Astrocyte (in vitro differentiated cells and primary cell): ENCODE results near the gene GNPDA1. TPM values are rescaled to one million over a fixed set of nuclear protein-coding genes. Genes with fewer than 3 reads are reported as not detected.

Experiments
- DNase-seq: peaks from one replicate; pipeline ENCODE4 v3.0.0-alpha.2; 2010; ENCODE audit warnings: low read depth
- FAIRE-seq: peaks from 2 replicates; lab custom pipeline; 2011; peaks lifted over from hg19 to GRCh38; lab: Jason Lieb, UNC
- H2AFZ ChIP-seq: 2 replicates; pipeline ENCODE4 v1.6.0; 2012; ENCODE audit warnings: low read depth, low read length, inconsistent platforms
- H3K27ac ChIP-seq: 2 replicates; pipeline ENCODE4 v1.5.1; 2011; ENCODE audit warnings: low read depth, low read length, inconsistent platforms
- H3K27me3 ChIP-seq: 2 replicates; pipeline ENCODE4 v1.6.0; 2011; ENCODE audit warnings: low read length, inconsistent platforms; ENCODE audit not compliant: insufficient read depth
- H3K36me3 ChIP-seq: 2 replicates; pipeline ENCODE4 v1.5.1; 2011; ENCODE audit warnings: low read length, inconsistent platforms; ENCODE audit not compliant: insufficient read depth
- H3K4me1 ChIP-seq: 2 replicates; pipeline ENCODE4 v1.5.1; 2011; ENCODE audit warnings: low read length, inconsistent platforms; ENCODE audit not compliant: insufficient read depth
- H3K4me2 ChIP-seq: 2 replicates; pipeline ENCODE4 v1.6.0; 2012; ENCODE audit warnings: low read length, inconsistent platforms
- H3K4me3 ChIP-seq: 2 replicates; pipeline ENCODE4 v1.5.1; 2011; ENCODE audit warnings: low read depth, mild to moderate bottlenecking, low read length, inconsistent platforms; ENCODE audit not compliant: insufficient read depth
- H3K79me2 ChIP-seq: 2 replicates; pipeline ENCODE4 v1.6.0; 2012; ENCODE audit warnings: mild to moderate bottlenecking, low read length, inconsistent platforms; ENCODE audit not compliant: insufficient read depth
- H3K9ac ChIP-seq: 2 replicates; pipeline ENCODE4 v1.6.0; 2012; ENCODE audit warnings: mild to moderate bottlenecking, low read length, inconsistent platforms
- H3K9me3 ChIP-seq: 2 replicates; pipeline ENCODE4 v1.5.1; 2012; ENCODE audit warnings: low read depth, mild to moderate bottlenecking, low read length, inconsistent platforms; ENCODE audit not compliant: insufficient read depth
- H4K20me1 ChIP-seq: 2 replicates; pipeline ENCODE4 v1.6.0; 2012; ENCODE audit warnings: low read length, inconsistent platforms; ENCODE audit not compliant: insufficient read depth
- H3K27ac Mint-ChIP-seq: one replicate; pipeline ENCODE4 v1.8.0; 2021; ENCODE audit warnings: mild to moderate bottlenecking, mixed read lengths; ENCODE audit not compliant: unreplicated experiment
- H3K27me3 Mint-ChIP-seq: one replicate; pipeline ENCODE4 v1.8.0; 2021; ENCODE audit warnings: low read depth, mixed read lengths; ENCODE audit not compliant: unreplicated experiment
- H3K36me3 Mint-ChIP-seq: one replicate; pipeline ENCODE4 v1.8.0; 2021; ENCODE audit warnings: low read depth, mixed read lengths; ENCODE audit not compliant: unreplicated experiment
- H3K4me1 Mint-ChIP-seq: one replicate; pipeline ENCODE4 v1.8.0; 2021; ENCODE audit warnings: low read depth, mixed read lengths; ENCODE audit not compliant: unreplicated experiment
- H3K4me3 Mint-ChIP-seq: one replicate; pipeline ENCODE4 v1.8.0; 2021; ENCODE audit warnings: mild to moderate bottlenecking, moderate library complexity, mixed read lengths; ENCODE audit not compliant: unreplicated experiment
- H3K9me3 Mint-ChIP-seq: one replicate; pipeline ENCODE4 v1.8.0; 2021; ENCODE audit warnings: mild to moderate bottlenecking, mixed read lengths; ENCODE audit not compliant: unreplicated experiment
- CTCF ChIP-seq: IDR thresholded peaks from 2 replicates; pipeline ENCODE4 v1.5.1; 2011; ENCODE audit warnings: low read depth, mild to moderate bottlenecking, inconsistent platforms, low read length, moderate library complexity; ENCODE audit not compliant: insufficient read depth
- EZH2 ChIP-seq: IDR thresholded peaks from 2 replicates; pipeline ENCODE4 v1.6.1; 2012; ENCODE audit warnings: mild to moderate bottlenecking, low read length, inconsistent platforms; ENCODE audit not compliant: insufficient read depth
- total RNA-seq: library from RNA; stranded (reverse); gene quantifications from 2 replicates; pipeline ENCODE4 v1.2.1, GENCODE V29; 2021

The GNPDA1 gene
- total RNA-seq, 1 donor from 2014 or later: 30.7 TPM

DNA sequence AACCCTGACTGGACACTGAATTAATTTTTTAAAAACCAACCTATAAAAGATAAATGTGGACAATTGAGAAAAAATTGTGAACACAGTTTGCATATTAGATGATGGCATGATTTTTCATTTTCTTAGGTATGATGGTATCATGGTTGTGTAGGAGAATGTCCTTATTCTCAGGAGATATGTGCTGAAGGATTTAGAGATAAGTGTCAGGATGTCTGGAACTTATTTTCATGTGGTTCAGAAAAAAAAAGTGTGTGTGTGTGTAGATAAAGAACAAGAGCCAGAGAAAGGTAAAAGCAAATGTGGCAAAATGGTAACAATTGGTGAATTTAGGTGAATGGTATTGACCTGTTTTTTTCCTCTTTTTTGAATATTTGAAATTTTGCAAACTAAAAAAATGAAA is 4.0 kb downstream of the GNPDA1 start:
- no peak for TF ChIP-seq CTCF
- H3K36me3 Mint-ChIP-seq: peaks cover 23% of the 10 kb centered on the region
- Histone ChIP-seq H3K27ac (no peak overlapping the region), H3K9ac (no peak overlapping the region), H3K9me3 (no peaks in the 10 kb centered on the region), H3K4me1 (peaks cover 7% of the 10 kb centered on the region), H3K4me3 (no peak overlapping the region), H3K36me3 (peaks cover 3% of the 10 kb centered on the region), H3K4me2 (no peak overlapping the region), H4K20me1 (no peaks in the 10 kb centered on the region), H3K79me2 (no peaks in the 10 kb centered on the region), H2AFZ (no peak overlapping the region), H3K27me3 (no peaks in the 10 kb centered on the region)
- H3K4me3 Mint-ChIP-seq: no peak overlapping the region
- peaks cover 11% of the 10 kb centered on the region for H3K4me1 Mint-ChIP-seq
- no peaks in the 10 kb centered on the region for H3K9me3 Mint-ChIP-seq
- no peak for DNase-seq
- no peak overlapping the region for H3K27ac Mint-ChIP-seq
- no peak for FAIRE-seq
- no peaks in the 10 kb centered on the region for H3K27me3 Mint-ChIP-seq

DNA sequence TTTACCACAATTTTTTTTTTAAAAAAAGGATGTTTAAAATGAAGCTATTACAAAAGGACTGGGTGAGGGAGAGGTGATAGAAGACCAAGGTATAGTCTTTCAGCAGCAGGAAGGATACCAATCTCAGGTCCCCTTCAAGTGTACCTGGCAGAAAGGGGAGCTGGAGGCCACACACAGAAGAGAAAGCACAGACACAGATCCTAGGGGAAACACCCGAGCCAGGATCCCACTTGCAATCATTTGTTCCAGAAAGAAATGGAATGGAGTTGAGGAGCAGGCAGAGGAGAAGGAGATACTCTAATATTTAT is 5.6 kb downstream of the GNPDA1 start:
- Mint-ChIP-seq H3K4me3 (no peak overlapping the region), H3K4me1 (peaks cover 5% of the 10 kb centered on the region), H3K36me3 (peaks cover 25% of the 10 kb centered on the region), H3K27ac (no peak overlapping the region), H3K27me3 (no peaks in the 10 kb centered on the region), H3K9me3 (no peaks in the 10 kb centered on the region)
- no peaks in the 10 kb centered on the region for H3K9me3 ChIP-seq
- H4K20me1 ChIP-seq: no peaks in the 10 kb centered on the region
- no peaks in the 10 kb centered on the region for H3K79me2 ChIP-seq
- no peaks in the 10 kb centered on the region for H3K27me3 ChIP-seq
- no peak overlapping the region for H2AFZ ChIP-seq
- FAIRE-seq (no peak), DNase-seq (no peak)
- no peak overlapping the region for H3K9ac ChIP-seq
- TF ChIP-seq EZH2 (no peak), CTCF (no peak)
- H3K27ac ChIP-seq: no peak overlapping the region
- H3K4me2 ChIP-seq: no peak overlapping the region
- peaks cover 10% of the 10 kb centered on the region for H3K36me3 ChIP-seq
- no peak overlapping the region for H3K4me3 ChIP-seq
- no peaks in the 10 kb centered on the region for H3K4me1 ChIP-seq

DNA sequence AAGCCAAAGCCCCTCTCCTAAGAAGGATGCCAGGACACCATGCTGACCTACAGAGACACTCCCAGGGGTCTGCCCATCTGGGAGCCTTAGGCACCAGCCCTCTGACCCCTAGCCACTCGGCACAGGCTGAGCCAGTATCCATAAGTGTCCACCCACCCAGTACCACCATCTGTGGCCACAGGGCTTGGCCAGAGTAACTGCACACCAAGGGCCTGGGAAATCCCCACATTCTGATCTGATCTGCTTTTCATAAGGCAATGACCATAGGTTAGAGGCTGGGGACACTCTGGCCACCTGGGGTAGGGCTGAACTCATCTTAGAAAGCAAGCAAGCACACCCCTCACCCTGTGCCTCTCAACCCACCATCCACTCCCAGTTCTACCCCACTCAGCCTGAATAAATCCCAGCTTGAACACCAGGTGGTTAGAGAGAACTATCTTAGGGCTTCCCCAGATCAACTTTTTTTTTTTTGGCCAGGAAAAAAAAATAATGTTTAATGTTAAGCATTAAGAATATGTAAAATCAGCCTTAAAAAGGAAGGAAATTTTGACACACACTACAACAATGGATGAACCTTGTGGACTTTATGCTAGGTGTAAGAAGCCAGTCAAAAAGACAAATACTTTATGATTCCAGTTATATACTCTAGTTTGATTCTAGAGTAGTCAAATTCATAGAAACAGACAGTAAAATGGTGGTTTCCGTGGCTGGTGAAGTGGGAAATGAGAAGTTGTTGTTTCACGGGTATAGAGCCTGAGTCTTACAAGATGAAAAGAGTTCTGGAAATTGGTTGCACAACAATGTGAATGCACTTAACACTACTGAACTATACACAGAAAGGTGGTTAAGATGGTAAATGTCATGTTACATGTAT is 6.2 kb downstream of the GNPDA1 start:
- no peak overlapping the region for H3K4me2 ChIP-seq
- TF ChIP-seq CTCF (no peak), EZH2 (no peak)
- peaks cover 3% of the 10 kb centered on the region for H3K4me1 Mint-ChIP-seq
- no peak overlapping the region for H3K27ac Mint-ChIP-seq
- H3K27ac ChIP-seq: no peak overlapping the region
- no peaks in the 10 kb centered on the region for H3K9me3 ChIP-seq
- FAIRE-seq (no peak), DNase-seq (no peak)
- no peak overlapping the region for H3K4me3 Mint-ChIP-seq
- no peaks in the 10 kb centered on the region for H3K4me1 ChIP-seq
- peaks cover 25% of the 10 kb centered on the region for H3K36me3 Mint-ChIP-seq
- H3K27me3 Mint-ChIP-seq: no peaks in the 10 kb centered on the region
- H3K36me3 ChIP-seq: peaks cover 15% of the 10 kb centered on the region
- H3K9ac ChIP-seq: no peak overlapping the region
- no peaks in the 10 kb centered on the region for H3K9me3 Mint-ChIP-seq
- no peaks in the 10 kb centered on the region for H3K27me3 ChIP-seq
- H3K79me2 ChIP-seq: no peaks in the 10 kb centered on the region
- H3K4me3 ChIP-seq: no peak overlapping the region
- no peaks in the 10 kb centered on the region for H4K20me1 ChIP-seq
- H2AFZ ChIP-seq: no peak overlapping the region
